Body of pancreas (tissue), 4 donors: Measurements from ENCODE around the gene ADAMTSL1.

Experiments used
- POLR2A ChIP-seq, 3 donors: fragments of 450-650 bp; IDR thresholded peaks; one replicate each; pipeline ENCODE4 v1.6.1; 2016; ENCODE audit warnings: antibody characterized with exemption in 3 of 3, mild to moderate bottlenecking in 2 of 3
- TF ChIP-seq, protein P1 (sequence below), 7 experiments: fragments of 450-650 bp in 4 of 7; fragments of 200-600 bp in 3 of 7; sonication (generic) in 3 of 7; IDR thresholded peaks; one replicate each; pipeline ENCODE4 v1.5.1; 2016 to 2019; ENCODE audit warnings: antibody characterized with exemption in 7 of 7

DNA sequence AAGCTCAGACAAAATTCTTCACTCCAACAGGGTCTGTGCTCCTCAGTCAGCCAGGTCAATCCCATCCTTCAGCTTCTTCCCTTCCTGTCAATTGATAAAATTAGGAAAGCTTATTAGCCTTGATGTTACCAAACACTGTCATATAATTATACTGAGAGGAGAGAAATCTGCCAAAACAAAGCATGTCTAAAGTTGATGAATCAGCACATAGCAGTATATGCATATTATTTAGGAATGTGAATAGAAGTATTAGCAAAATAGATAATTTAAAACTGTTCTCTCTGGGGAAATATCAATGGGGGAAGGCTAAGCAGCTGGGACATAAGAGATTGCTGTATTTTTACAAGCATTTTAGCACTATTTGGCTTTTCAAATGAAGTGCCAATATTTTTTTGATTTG, 451.9 kb downstream of the ADAMTSL1 start:
- TF ChIP-seq, protein P1, sequence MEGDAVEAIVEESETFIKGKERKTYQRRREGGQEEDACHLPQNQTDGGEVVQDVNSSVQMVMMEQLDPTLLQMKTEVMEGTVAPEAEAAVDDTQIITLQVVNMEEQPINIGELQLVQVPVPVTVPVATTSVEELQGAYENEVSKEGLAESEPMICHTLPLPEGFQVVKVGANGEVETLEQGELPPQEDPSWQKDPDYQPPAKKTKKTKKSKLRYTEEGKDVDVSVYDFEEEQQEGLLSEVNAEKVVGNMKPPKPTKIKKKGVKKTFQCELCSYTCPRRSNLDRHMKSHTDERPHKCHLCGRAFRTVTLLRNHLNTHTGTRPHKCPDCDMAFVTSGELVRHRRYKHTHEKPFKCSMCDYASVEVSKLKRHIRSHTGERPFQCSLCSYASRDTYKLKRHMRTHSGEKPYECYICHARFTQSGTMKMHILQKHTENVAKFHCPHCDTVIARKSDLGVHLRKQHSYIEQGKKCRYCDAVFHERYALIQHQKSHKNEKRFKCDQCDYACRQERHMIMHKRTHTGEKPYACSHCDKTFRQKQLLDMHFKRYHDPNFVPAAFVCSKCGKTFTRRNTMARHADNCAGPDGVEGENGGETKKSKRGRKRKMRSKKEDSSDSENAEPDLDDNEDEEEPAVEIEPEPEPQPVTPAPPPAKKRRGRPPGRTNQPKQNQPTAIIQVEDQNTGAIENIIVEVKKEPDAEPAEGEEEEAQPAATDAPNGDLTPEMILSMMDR (IDR thresholded peaks at IDR 0.05) = no peak
- TF ChIP-seq POLR2A (IDR thresholded peaks at IDR 0.05) = no peak
